ENCODE data around the gene OSBPL6.
"Not testable (repeated sequence)": the region's sequence is repeated elsewhere in the genome, so short reads cannot be mapped to it uniquely, and the experiment has no call there.

Gene OSBPL6

GRCh38 chr2:178198441-178198840, 4.1 kb downstream of the OSBPL6 start:
- DNase-seq (ENCODE audit: low read depth): not testable (repeated sequence)

GRCh38 chr2:178199334-178199733, 5.0 kb downstream of the OSBPL6 start:
- no peak for DNase-seq (ENCODE audit: low read depth)

GRCh38 chr2:178200331-178200730, 6.0 kb downstream of the OSBPL6 start:
- no peak for DNase-seq (ENCODE audit: low read depth)

GRCh38 chr2:178202927-178203326, 8.6 kb downstream of the OSBPL6 start:
- DNase-seq (ENCODE audit: low read depth): no peak

GRCh38 chr2:178204977-178205376, 10.7 kb downstream of the OSBPL6 start:
- no peak for DNase-seq (ENCODE audit: low read depth)

GRCh38 chr2:178205853-178206521, 11.7 kb downstream of the OSBPL6 start:
- DNase-seq (ENCODE audit: low read depth): no peak

GRCh38 chr2:178208336-178208735, 14.0 kb downstream of the OSBPL6 start:
- DNase-seq (ENCODE audit: low read depth): no peak

GRCh38 chr2:178208817-178209216, 14.5 kb downstream of the OSBPL6 start:
- DNase-seq (ENCODE audit: low read depth): no peak

GRCh38 chr2:178211460-178211859, 17.1 kb downstream of the OSBPL6 start:
- no peak for DNase-seq (ENCODE audit: low read depth)

GRCh38 chr2:178211943-178212342, 17.6 kb downstream of the OSBPL6 start:
- DNase-seq (ENCODE audit: low read depth): no peak

GRCh38 chr2:178213991-178214390, 19.7 kb downstream of the OSBPL6 start:
- no peak for DNase-seq (ENCODE audit: low read depth)

GRCh38 chr2:178219247-178219646, 24.9 kb downstream of the OSBPL6 start:
- no peak for DNase-seq (ENCODE audit: low read depth)

GRCh38 chr2:178220814-178221213, 26.5 kb downstream of the OSBPL6 start:
- DNase-seq (ENCODE audit: low read depth): no peak

GRCh38 chr2:178221556-178221955, 27.2 kb downstream of the OSBPL6 start:
- no peak for DNase-seq (ENCODE audit: low read depth)

GRCh38 chr2:178223806-178224205, 29.5 kb downstream of the OSBPL6 start:
- DNase-seq (ENCODE audit: low read depth): no peak

- DNase-seq (ENCODE audit: low read depth): no peak
Observed at GRCh38 chr2:178225006-178225805, 30.9 kb downstream of the OSBPL6 start.

GRCh38 chr2:178227187-178227586, 32.9 kb downstream of the OSBPL6 start:
- no peak for DNase-seq (ENCODE audit: low read depth)

- DNase-seq (ENCODE audit: low read depth): no peak
Observed at GRCh38 chr2:178229927-178230326, 35.6 kb downstream of the OSBPL6 start.

GRCh38 chr2:178230396-178230795, 36.1 kb downstream of the OSBPL6 start:
- no peak for DNase-seq (ENCODE audit: low read depth)

GRCh38 chr2:178233428-178233827, 39.1 kb downstream of the OSBPL6 start:
- DNase-seq (ENCODE audit: low read depth): no peak

- no peak for DNase-seq (ENCODE audit: low read depth)
Observed at GRCh38 chr2:178234648-178235047, 40.3 kb downstream of the OSBPL6 start.

GRCh38 chr2:178237488-178238153, 43.3 kb downstream of the OSBPL6 start:
- DNase-seq (ENCODE audit: low read depth): no peak

GRCh38 chr2:178238154-178238521, 43.8 kb downstream of the OSBPL6 start:
- DNase-seq (ENCODE audit: low read depth): no peak

All from activated T-cell treated with anti-CD3 and anti-CD28 coated beads for 1 hour (primary cell).